ENCODE data around the gene CSNK1A1. TPM values are rescaled to one million over a fixed set of nuclear protein-coding genes. Genes with fewer than 3 reads are reported as not detected.

Gene CSNK1A1
- total RNA-seq, 1 experiment from 2014 or later: 244 TPM

Other genes starting within 250 kb of the CSNK1A1 start
- gene GRPEL2, start 205.9 kb downstream of the CSNK1A1 start, total RNA-seq (2021): 33.2 and 37.2 TPM in 2 replicates
- 1.8 and 2.9 TPM in 2 replicates for gene PCYOX1L, start 193.4 kb downstream of the CSNK1A1 start, total RNA-seq (2021)
- not detected in 2 replicates for gene IL17B, start 172.1 kb downstream of the CSNK1A1 start, total RNA-seq (2021)
- gene ARHGEF37, start 30.1 kb upstream of the CSNK1A1 start, total RNA-seq (2021): 0.64 and 1.7 TPM in 2 replicates
- 18.8 and 19.3 TPM in 2 replicates for gene PPARGC1B, start 178.9 kb upstream of the CSNK1A1 start, total RNA-seq (2021)

Measured in A673 (cell line).